Thyroid gland (tissue), 4 donors: ENCODE measurements around the gene ARHGEF40. TPM values are rescaled to one million over a fixed set of nuclear protein-coding genes. Genes with fewer than 3 reads are reported as not detected.

ENCODE experiments used
- DNase-seq, 2 donors: peaks; one replicate each; pipeline ENCODE4 v3.0.0-alpha.2; 2019
- H3K27ac ChIP-seq, 3 donors: fragments of 200-600 bp; sonication (generic); 1 replicate in 2 of 3; 2 replicates in 1 of 3; pipeline ENCODE4 v1.5.1; 2016 to 2019; ENCODE audit warnings: mild to moderate bottlenecking in 1 of 3, moderate library complexity in 1 of 3
- H3K27me3 ChIP-seq: fragments of 200-600 bp; sonication (generic); one replicate; pipeline ENCODE4 v1.5.1; 2019
- H3K36me3 ChIP-seq, 2 donors: fragments of 200-600 bp; sonication (generic); one replicate each; pipeline ENCODE4 v1.5.1; 2016 to 2019
- H3K4me1 ChIP-seq, 2 donors: fragments of 200-600 bp; sonication (generic); one replicate each; pipeline ENCODE4 v1.5.1; 2017 to 2019
- H3K4me3 ChIP-seq, 3 donors: fragments of 200-600 bp; sonication (generic); replicated peaks in 1 of 3; 1 replicate in 2 of 3; 2 replicates in 1 of 3; pipeline ENCODE4 v1.5.1; 2016; ENCODE audit warnings: mild to moderate bottlenecking in 1 of 3
- H3K9me3 ChIP-seq: fragments of 200-600 bp; sonication (generic); one replicate; pipeline ENCODE4 v1.5.1; 2017
- CTCF ChIP-seq, 6 experiments: fragments of 200-600 bp in 3 of 6; fragments of 450-650 bp in 3 of 6; sonication (generic) in 3 of 6; IDR thresholded peaks; one replicate each; pipeline ENCODE4 v1.5.1; 2016 to 2019; ENCODE audit warnings: antibody characterized with exemption in 6 of 6, mild to moderate bottlenecking in 2 of 6, inconsistent platforms in 1 of 6, moderate library complexity in 1 of 6
- POLR2A ChIP-seq, 2 donors: fragments of 450-650 bp; IDR thresholded peaks; one replicate each; pipeline ENCODE4 v1.6.1; 2017; ENCODE audit warnings: antibody characterized with exemption in 2 of 2, mild to moderate bottlenecking in 2 of 2, moderate library complexity in 1 of 2
- WGBS, 2 donors: methylation state at CpG; one replicate each; pipeline ENCODE4 v1.1.5; 2017; 5-methylcytosine and 5-hydroxymethylcytosine counted together
- intact Hi-C: fragments of 100-400 bp; cut with DNase I; formaldehyde crosslinking; loops from one replicate; pipeline ENCODE4 v1.15.1; 2023
- total RNA-seq, 4 donors: library from RNA; depleted of rRNA; stranded (reverse); fragments of >200 nt; gene quantifications; one replicate each; pipeline ENCODE4 v1.2.3, GENCODE V29; 2016

The ARHGEF40 gene
- total RNA-seq, 4 donors from 2014 or later: 28.1 to 44.8 (median 43.4) TPM

GRCh38 chr14:21034707-21035106, 35.4 kb upstream of the ARHGEF40 start, which contains the start of gene RNASE13:
Gene RNASE13 (minus strand): TSS chr14:21034807. CDS start chr14:21034288, 519 bp downstream.
- no peak within 1 kb of the TSS for H3K4me3 ChIP-seq
- H3K9me3 ChIP-seq: no peaks in the 10 kb centered on the region
- 63 to 76% methylated on average over 5 of the region's 5 CpGs for WGBS, 2 donors
- no peaks in the 10 kb centered on the region for H3K36me3 ChIP-seq
- no peaks in the 10 kb centered on the region for H3K27me3 ChIP-seq
- TF ChIP-seq POLR2A (IDR thresholded peaks at IDR 0.05): no peak
- no peak within 1 kb of the TSS for H3K27ac ChIP-seq
- intact Hi-C loops: no loop called here
- no peak for DNase-seq
- peaks cover 13 to 17% of the 10 kb centered on the region in 2 donors for H3K4me1 ChIP-seq

- Histone ChIP-seq H3K9me3 (no peaks in the 10 kb centered on the region), H3K27me3 (no peaks in the 10 kb centered on the region), H3K4me1 (peaks cover 15 to 20% of the 10 kb centered on the region in 2 donors), H3K36me3 (no peaks in the 10 kb centered on the region), H3K4me3 (no peak overlapping the region), H3K27ac (no peak overlapping the region)
- WGBS, 2 donors: 89 to 95% methylated on average over 7 of the region's 7 CpGs
- intact Hi-C loops: no loop called here
- TF ChIP-seq CTCF (IDR thresholded peaks at IDR 0.05) (no peak), POLR2A (IDR thresholded peaks at IDR 0.05) (no peak)
- DNase-seq: no peak
These were observed 33.4 kb upstream of the ARHGEF40 start for GRCh38 chr14:21036751-21037150.

- no peak overlapping the region for H3K27ac ChIP-seq
These were observed 32.9 kb upstream of the ARHGEF40 start for GRCh38 chr14:21037156-21037555.

GRCh38 chr14:21038441-21039422, 31.4 kb upstream of the ARHGEF40 start:
- H3K4me3 ChIP-seq: no peak overlapping the region
- no peaks in the 10 kb centered on the region for H3K36me3 ChIP-seq
- 23 to 31% methylated on average over 10 of the region's 10 CpGs for WGBS, 2 donors
- H3K27ac ChIP-seq: peak overlapping the region; percentile 63 to 81 (median 75)
- DNase-seq: peak; percentile 68 to 82
- peaks cover 21 to 31% of the 10 kb centered on the region in 2 donors for H3K4me1 ChIP-seq
- H3K27me3 ChIP-seq: no peaks in the 10 kb centered on the region
- TF ChIP-seq CTCF (IDR thresholded peaks at IDR 0.05) (no peak), POLR2A (IDR thresholded peaks at IDR 0.05) (peak in 1 of 2 donors; percentile 25)
- H3K9me3 ChIP-seq: no peaks in the 10 kb centered on the region
- intact Hi-C loops: no loop called here

More at GRCh38 chr14:21037156-21037555, 32.9 kb upstream of the ARHGEF40 start:
- no peak for DNase-seq
- no peaks in the 10 kb centered on the region for H3K36me3 ChIP-seq
- TF ChIP-seq POLR2A (IDR thresholded peaks at IDR 0.05) (no peak), CTCF (IDR thresholded peaks at IDR 0.05) (no peak)
- WGBS, 2 donors: 91 to 93% methylated on average over 3 of the region's 3 CpGs
- H3K9me3 ChIP-seq: no peaks in the 10 kb centered on the region
- H3K27me3 ChIP-seq: no peaks in the 10 kb centered on the region
- no peak overlapping the region for H3K4me3 ChIP-seq
- H3K4me1 ChIP-seq: peaks cover 15 to 20% of the 10 kb centered on the region in 2 donors
- intact Hi-C loops: no loop called here

GRCh38 chr14:21039585-21040369, 30.3 kb upstream of the ARHGEF40 start:
- H3K4me1 ChIP-seq: peaks cover 28 to 40% of the 10 kb centered on the region in 2 donors
- peak; percentile 38 to 73 (median 62) for TF ChIP-seq CTCF (IDR thresholded peaks at IDR 0.05)
- TF ChIP-seq POLR2A (IDR thresholded peaks at IDR 0.05): no peak
- no peaks in the 10 kb centered on the region for H3K27me3 ChIP-seq
- peak overlapping the region; percentile 63 to 81 (median 75) for H3K27ac ChIP-seq
- no peak overlapping the region for H3K4me3 ChIP-seq
- DNase-seq: peak; percentile 43 to 56
- 51 to 63% methylated on average over 8 of the region's 8 CpGs for WGBS, 2 donors
- H3K36me3 ChIP-seq: no peaks in the 10 kb centered on the region
- no peaks in the 10 kb centered on the region for H3K9me3 ChIP-seq
- intact Hi-C loops: loop anchor here (2.0 kb wide), 1 partner anchor 23 kb away; no protein-coding TSS in a partner anchor
